ENCODE results near the gene AUTS2. TPM values are rescaled to one million over a fixed set of nuclear protein-coding genes. Genes with fewer than 3 reads are reported as not detected.

Gene AUTS2
- total RNA-seq, 4 donors from 2014 or later = 29.8 to 114 (median 59.4) TPM

- 52 to 68% methylated on average over 3 to 4 of the region's 4 CpGs for WGBS, 2 donors (ENCODE audit: low coverage in 1 of 2)
- no peak for DNase-seq
- in situ Hi-C loops (cut with MboI; ENCODE audit: low pct_ligation_motif_present in 1 of 4, low pct_unique_long_range_greater_than_20kb in 1 of 4, low sequenced_read_pairs in 3 of 4) = no loop called here
Measured at GRCh38 chr7:69677881-69678493, 79.7 kb downstream of the AUTS2 start.

GRCh38 chr7:69678494-69679187, 80.4 kb downstream of the AUTS2 start:
- in situ Hi-C loops (cut with MboI; ENCODE audit: low pct_ligation_motif_present in 1 of 4, low pct_unique_long_range_greater_than_20kb in 1 of 4, low sequenced_read_pairs in 3 of 4) (no loop called here), intact Hi-C loops (cut with DNase I; ENCODE audit: low total_unique reads) (no loop called here)
- no peak for DNase-seq
- 82 to 84% methylated on average over 10 to 11 of the region's 11 CpGs for WGBS, 2 donors (ENCODE audit: low coverage in 1 of 2)
- Histone ChIP-seq H3K4me3 (no peak overlapping the region), H3K9me3 (no peaks in the 10 kb centered on the region), H3K4me1 (peaks cover 0 to 19% (median 0%) of the 10 kb centered on the region in 4 donors), H3K27me3 (no peaks in the 10 kb centered on the region), H3K36me3 (no peaks in the 10 kb centered on the region), H3K27ac (peak overlapping the region in 3 of 4 donors; percentile 7 to 24 (median 18))
- no peak for TF ChIP-seq POLR2AphosphoS5 (IDR thresholded peaks at IDR 0.05)

More at GRCh38 chr7:69677881-69678493, 79.7 kb downstream of the AUTS2 start:
- intact Hi-C loops (cut with DNase I; ENCODE audit: low total_unique reads) = no loop called here
- Histone ChIP-seq H3K4me3 (no peak overlapping the region), H3K9me3 (no peaks in the 10 kb centered on the region), H3K27ac (peak overlapping the region in 3 of 4 donors; percentile 7 to 44 (median 18)), H3K27me3 (no peaks in the 10 kb centered on the region), H3K36me3 (no peaks in the 10 kb centered on the region), H3K4me1 (peaks cover 0 to 19% (median 0%) of the 10 kb centered on the region in 4 donors)
- TF ChIP-seq POLR2AphosphoS5 (IDR thresholded peaks at IDR 0.05) (no peak), CTCF (IDR thresholded peaks at IDR 0.05) (no peak)

GRCh38 chr7:69681181-69681580, 82.9 kb downstream of the AUTS2 start:
- no peak for TF ChIP-seq POLR2AphosphoS5 (IDR thresholded peaks at IDR 0.05)
- TF ChIP-seq POLR2A (IDR thresholded peaks at IDR 0.05) = no peak
- TF ChIP-seq EP300 (IDR thresholded peaks at IDR 0.05; ENCODE audit: low read depth) = no peak
- Histone ChIP-seq H3K36me3 (no peaks in the 10 kb centered on the region), H3K9me3 (no peaks in the 10 kb centered on the region), H3K4me3 (no peak overlapping the region), H3K27me3 (no peaks in the 10 kb centered on the region), H3K4me1 (peaks cover 0 to 23% (median 0%) of the 10 kb centered on the region in 4 donors), H3K27ac (no peak overlapping the region)
- 76 to 87% methylated on average over 2 to 3 of the region's 3 CpGs for WGBS, 2 donors (ENCODE audit: low coverage in 1 of 2)
- in situ Hi-C loops (cut with MboI; ENCODE audit: low pct_ligation_motif_present in 1 of 4, low pct_unique_long_range_greater_than_20kb in 1 of 4, low sequenced_read_pairs in 3 of 4) (no loop called here), intact Hi-C loops (cut with DNase I; ENCODE audit: low total_unique reads) (no loop called here)
- DNase-seq = no peak

- Histone ChIP-seq H3K27ac (no peak overlapping the region), H3K27me3 (no peaks in the 10 kb centered on the region), H3K36me3 (no peaks in the 10 kb centered on the region), H3K9me3 (no peaks in the 10 kb centered on the region), H3K4me1 (peaks cover 0 to 19% (median 0%) of the 10 kb centered on the region in 4 donors), H3K4me3 (no peak overlapping the region)
- TF ChIP-seq CTCF (IDR thresholded peaks at IDR 0.05) (no peak), POLR2AphosphoS5 (IDR thresholded peaks at IDR 0.05) (no peak), EP300 (IDR thresholded peaks at IDR 0.05; ENCODE audit: low read depth) (no peak), POLR2A (IDR thresholded peaks at IDR 0.05) (no peak)
- 80 to 85% methylated on average over 1 to 4 of the region's 4 CpGs for WGBS, 2 donors (ENCODE audit: low coverage in 1 of 2)
- in situ Hi-C loops (cut with MboI; ENCODE audit: low pct_ligation_motif_present in 1 of 4, low pct_unique_long_range_greater_than_20kb in 1 of 4, low sequenced_read_pairs in 3 of 4) (no loop called here), intact Hi-C loops (cut with DNase I; ENCODE audit: low total_unique reads) (no loop called here)
- no peak for DNase-seq
Measured at GRCh38 chr7:69682518-69682917, 84.2 kb downstream of the AUTS2 start.

GRCh38 chr7:69683002-69683401, 84.7 kb downstream of the AUTS2 start:
- H3K9me3 ChIP-seq = no peaks in the 10 kb centered on the region
- TF ChIP-seq CTCF (IDR thresholded peaks at IDR 0.05) = no peak
- no peak for TF ChIP-seq POLR2AphosphoS5 (IDR thresholded peaks at IDR 0.05)
- TF ChIP-seq EP300 (IDR thresholded peaks at IDR 0.05; ENCODE audit: low read depth) = no peak
- no peak for TF ChIP-seq POLR2A (IDR thresholded peaks at IDR 0.05)
- H3K36me3 ChIP-seq = no peaks in the 10 kb centered on the region
- in situ Hi-C loops (cut with MboI; ENCODE audit: low pct_ligation_motif_present in 1 of 4, low pct_unique_long_range_greater_than_20kb in 1 of 4, low sequenced_read_pairs in 3 of 4) (no loop called here), intact Hi-C loops (cut with DNase I; ENCODE audit: low total_unique reads) (no loop called here)
- no peak overlapping the region for H3K27ac ChIP-seq
- no peak overlapping the region for H3K4me3 ChIP-seq
- WGBS, 2 donors (ENCODE audit: low coverage in 1 of 2) = 78 to 84% methylated on average over 7 to 8 of the region's 8 CpGs
- no peaks in the 10 kb centered on the region for H3K27me3 ChIP-seq
- DNase-seq = no peak
- peaks cover 0 to 14% (median 0%) of the 10 kb centered on the region in 4 donors for H3K4me1 ChIP-seq
